ENCODE results near the gene DBNL.

DBNL gene

DNA sequence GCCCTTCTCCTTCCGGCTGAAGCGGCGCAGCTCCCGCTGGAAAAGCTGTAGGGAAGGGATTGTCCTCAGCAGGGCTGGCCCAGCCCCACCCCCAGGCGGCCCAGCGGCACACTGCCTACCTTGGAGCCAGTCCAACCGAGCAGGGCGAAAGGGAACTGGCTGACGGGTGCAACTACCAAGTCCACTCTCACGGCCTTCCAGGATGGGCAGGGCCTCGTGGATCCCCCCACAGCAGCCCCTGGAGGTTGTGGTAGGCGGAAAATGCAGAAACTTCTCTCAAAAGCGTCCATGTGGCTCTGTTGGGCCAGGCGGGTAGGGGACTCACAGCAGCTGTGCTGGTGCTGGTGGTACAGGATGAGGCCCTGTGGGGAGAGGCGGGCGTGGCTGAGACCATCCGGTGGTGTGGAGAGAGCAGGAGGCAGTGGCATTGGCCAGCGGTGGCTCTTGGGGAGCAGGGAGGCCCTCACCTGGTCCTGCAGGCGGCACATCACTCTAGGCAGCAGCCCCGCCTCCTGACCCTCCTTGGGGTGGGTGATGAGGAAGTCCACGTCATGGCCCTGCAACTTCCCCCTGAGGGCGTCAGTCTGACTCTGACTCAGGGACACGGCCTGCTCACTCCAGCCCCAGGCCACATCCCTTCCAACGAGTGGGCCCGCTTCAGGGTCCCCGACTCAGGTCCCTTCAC, 29.3 kb downstream of the DBNL start:
- DNase-seq (ENCODE audit: low spot score), result peak; percentile 87
- in situ Hi-C loops (cut with MboI; ENCODE audit: low sequenced_read_pairs, unreplicated experiment), result no loop called here
- TF ChIP-seq, protein P1, sequence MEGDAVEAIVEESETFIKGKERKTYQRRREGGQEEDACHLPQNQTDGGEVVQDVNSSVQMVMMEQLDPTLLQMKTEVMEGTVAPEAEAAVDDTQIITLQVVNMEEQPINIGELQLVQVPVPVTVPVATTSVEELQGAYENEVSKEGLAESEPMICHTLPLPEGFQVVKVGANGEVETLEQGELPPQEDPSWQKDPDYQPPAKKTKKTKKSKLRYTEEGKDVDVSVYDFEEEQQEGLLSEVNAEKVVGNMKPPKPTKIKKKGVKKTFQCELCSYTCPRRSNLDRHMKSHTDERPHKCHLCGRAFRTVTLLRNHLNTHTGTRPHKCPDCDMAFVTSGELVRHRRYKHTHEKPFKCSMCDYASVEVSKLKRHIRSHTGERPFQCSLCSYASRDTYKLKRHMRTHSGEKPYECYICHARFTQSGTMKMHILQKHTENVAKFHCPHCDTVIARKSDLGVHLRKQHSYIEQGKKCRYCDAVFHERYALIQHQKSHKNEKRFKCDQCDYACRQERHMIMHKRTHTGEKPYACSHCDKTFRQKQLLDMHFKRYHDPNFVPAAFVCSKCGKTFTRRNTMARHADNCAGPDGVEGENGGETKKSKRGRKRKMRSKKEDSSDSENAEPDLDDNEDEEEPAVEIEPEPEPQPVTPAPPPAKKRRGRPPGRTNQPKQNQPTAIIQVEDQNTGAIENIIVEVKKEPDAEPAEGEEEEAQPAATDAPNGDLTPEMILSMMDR (IDR thresholded peaks at IDR 0.05; ENCODE audit: borderline replicate concordance, control extremely low read depth, extremely low read depth, insufficient read depth, missing control alignments), result no peak

DNA sequence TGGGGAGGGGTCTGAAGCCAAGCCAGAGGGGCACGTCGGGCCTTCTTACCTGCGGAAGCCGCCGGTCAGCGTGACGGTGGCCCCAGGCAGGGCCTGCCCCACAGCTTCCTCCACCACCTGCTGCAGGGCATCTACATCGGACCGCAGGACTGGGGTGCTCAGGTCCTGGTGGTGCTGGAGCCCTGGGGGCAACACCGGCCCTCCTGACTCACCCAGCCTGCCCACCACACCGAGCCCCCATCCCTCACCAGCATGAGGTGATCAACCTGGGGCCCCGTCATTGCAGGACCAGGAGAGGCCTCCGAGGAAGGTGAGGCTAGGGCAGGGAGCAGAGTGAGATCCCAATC, 29.8 kb downstream of the DBNL start:
- in situ Hi-C loops (cut with MboI; ENCODE audit: low sequenced_read_pairs, unreplicated experiment), result no loop called here
- TF ChIP-seq, protein P1 (IDR thresholded peaks at IDR 0.05; ENCODE audit: borderline replicate concordance, control extremely low read depth, extremely low read depth, insufficient read depth, missing control alignments), result no peak
- no peak for DNase-seq (ENCODE audit: low spot score)

DNA sequence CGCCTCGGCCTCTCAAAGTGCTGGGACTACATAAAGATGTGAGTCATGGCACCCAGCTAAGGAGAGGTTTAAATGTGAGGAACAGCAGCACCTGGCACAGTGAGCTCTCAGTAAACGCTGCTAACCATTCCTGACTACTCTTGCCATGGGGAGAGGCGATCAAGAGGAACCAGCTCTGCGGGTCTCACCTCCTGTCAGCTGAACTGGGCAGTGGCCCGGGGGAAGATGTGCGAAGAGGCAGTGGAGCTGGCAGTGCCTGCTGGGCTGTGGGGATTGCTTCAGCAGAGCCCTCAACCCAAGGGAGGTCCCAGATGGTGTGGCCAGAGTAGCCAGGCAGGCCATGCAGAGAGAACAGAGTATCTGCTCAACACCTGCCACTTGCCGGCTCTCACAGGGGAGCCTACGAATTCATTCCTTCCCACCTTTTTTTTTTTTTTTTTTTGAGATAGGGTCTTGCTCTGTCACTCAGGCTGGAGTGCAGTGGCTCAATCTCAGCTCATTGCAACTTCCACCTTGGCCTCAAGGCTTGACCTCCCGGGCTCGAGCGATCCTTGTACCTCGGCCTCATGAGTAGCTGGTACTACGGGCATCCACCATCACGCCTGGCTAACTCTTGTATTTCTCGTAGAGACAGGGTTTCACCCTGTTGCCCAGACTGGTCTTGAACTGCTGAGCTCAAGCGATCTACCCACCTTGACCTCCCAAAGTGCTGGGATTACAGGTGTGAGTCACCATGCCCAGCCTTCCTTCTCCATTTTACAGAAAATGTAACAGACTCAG, 31.0 kb downstream of the DBNL start:
- TF ChIP-seq, protein P1 (IDR thresholded peaks at IDR 0.05; ENCODE audit: borderline replicate concordance, control extremely low read depth, extremely low read depth, insufficient read depth, missing control alignments), result no peak
- in situ Hi-C loops (cut with MboI; ENCODE audit: low sequenced_read_pairs, unreplicated experiment), result no loop called here
- no peak for DNase-seq (ENCODE audit: low spot score)

GRCh38 chr7:44076101-44076895, 31.8 kb downstream of the DBNL start:
- no peak for DNase-seq (ENCODE audit: low spot score)
- TF ChIP-seq, protein P1 (IDR thresholded peaks at IDR 0.05; ENCODE audit: borderline replicate concordance, control extremely low read depth, extremely low read depth, insufficient read depth, missing control alignments), result no peak
- in situ Hi-C loops (cut with MboI; ENCODE audit: low sequenced_read_pairs, unreplicated experiment), result no loop called here

DNA sequence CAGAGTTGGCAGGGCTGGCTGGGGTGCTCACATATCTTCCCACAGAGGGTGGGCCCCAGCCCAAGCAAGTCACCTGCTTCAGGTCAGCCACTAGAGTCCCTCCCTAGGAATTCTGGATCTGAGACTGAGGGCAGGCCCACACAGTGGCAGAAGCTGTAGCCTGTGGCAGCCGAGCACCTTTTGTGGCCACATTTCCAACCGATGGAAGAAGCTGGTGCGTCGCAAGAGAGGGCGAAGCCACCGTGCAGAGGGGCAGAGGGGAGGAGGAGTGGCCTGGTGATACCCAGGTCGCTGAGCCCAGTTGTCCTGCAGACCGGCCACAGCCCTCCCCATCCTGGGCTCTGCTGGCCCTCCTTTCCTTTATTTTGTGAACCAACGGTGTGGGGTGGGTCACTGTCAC, 32.6 kb downstream of the DBNL start:
- TF ChIP-seq, protein P1 (IDR thresholded peaks at IDR 0.05; ENCODE audit: borderline replicate concordance, control extremely low read depth, extremely low read depth, insufficient read depth, missing control alignments), result no peak
- in situ Hi-C loops (cut with MboI; ENCODE audit: low sequenced_read_pairs, unreplicated experiment), result no loop called here
- DNase-seq (ENCODE audit: low spot score), result no peak

GRCh38 chr7:44077681-44078091, 33.2 kb downstream of the DBNL start:
- TF ChIP-seq, protein P1 (IDR thresholded peaks at IDR 0.05; ENCODE audit: borderline replicate concordance, control extremely low read depth, extremely low read depth, insufficient read depth, missing control alignments), result no peak
- DNase-seq (ENCODE audit: low spot score), result no peak
- in situ Hi-C loops (cut with MboI; ENCODE audit: low sequenced_read_pairs, unreplicated experiment), result no loop called here

Measured in GM13976 (cell line).